Amygdala (tissue), 56 donors: Measurements from ENCODE around the gene LGALS1.
"Not testable (repeated sequence)": the region's sequence is repeated elsewhere in the genome, so short reads cannot be mapped to it uniquely, and the experiment has no call there.

Experiments used
- DNase-seq, 56 donors: peaks; one replicate each; lab custom pipeline; 2025; lab: John Stamatoyannopoulos, UW

The LGALS1 gene

DNA sequence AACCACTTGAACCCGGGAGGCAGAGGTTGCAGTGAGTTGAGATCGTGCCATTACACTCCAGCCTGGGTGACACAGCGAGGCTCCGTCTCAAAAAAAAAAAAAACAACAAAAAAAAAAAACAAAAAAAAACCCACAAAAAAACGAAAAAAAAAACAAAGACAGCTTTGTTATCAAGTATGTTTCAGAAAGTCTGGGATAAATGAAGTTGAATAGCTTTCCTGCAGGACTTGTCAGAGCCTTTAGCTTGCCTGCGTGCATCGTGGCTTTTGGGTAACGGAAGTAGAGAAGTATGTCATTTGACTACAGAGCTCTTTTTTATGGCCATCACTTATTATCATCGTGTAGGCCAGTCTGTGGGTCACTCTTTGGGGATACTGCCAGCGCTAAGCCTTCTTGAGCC, 36.1 kb downstream of the LGALS1 start:
- DNase-seq: no peak

DNA sequence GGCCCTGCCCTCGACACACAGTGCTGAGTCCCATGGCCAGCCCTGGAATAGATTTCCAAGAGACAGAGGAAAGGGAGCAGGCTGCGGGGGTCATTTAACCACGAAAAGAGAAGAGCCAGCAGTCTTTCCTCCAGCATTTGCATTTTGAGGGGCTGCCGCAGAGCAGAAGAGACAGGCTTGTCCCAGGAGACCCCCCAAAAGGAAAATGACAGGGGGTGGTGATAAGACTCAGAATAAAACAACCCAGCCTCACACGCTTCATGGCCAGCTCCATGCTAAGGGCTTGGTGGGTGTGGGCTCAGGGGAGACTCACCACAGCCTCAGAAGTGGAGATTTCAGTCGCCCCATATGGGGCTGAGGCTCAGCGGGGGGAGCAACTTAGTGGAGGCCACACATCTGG, 38.3 kb downstream of the LGALS1 start:
- no peak for DNase-seq

DNA sequence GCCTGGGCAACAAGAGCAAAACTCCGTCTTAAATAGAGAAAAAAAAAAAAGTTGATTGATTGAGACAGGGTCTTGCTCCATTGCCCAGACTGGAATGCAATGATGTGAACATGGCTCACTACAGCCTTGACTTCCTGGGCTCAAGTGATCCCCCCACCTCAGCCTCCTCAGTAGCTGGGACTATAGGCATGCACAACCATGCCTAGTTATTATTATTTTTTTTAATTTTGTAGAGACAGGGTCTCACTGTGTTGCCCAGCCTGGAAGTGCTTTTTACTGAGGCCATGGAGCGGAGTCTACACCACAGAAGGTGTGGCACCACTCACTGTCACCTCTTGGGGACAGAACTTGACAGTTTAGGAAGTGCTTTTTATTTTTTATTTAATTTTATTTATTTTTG, 39.2 kb downstream of the LGALS1 start:
- no peak for DNase-seq

DNA sequence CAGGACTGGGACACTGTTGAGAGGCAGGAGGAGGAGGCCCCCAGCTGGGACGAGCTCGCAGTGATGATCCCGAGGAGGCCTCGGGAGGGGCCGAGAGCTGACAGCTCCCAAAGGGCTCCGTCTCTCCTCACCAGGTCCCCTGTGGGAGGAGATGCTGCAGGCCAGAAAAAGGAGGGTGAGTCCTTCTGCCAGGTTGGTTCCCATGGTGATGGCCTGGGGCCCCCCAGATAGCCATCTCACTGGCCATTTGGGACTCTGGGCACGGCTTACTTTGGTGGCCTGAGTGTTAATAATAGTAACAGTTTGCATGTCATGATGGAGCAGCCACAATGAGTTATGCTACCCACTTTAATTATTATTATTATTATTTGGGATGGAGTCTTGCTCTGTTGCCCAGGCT, 40.3 kb downstream of the LGALS1 start:
- no peak for DNase-seq

DNA sequence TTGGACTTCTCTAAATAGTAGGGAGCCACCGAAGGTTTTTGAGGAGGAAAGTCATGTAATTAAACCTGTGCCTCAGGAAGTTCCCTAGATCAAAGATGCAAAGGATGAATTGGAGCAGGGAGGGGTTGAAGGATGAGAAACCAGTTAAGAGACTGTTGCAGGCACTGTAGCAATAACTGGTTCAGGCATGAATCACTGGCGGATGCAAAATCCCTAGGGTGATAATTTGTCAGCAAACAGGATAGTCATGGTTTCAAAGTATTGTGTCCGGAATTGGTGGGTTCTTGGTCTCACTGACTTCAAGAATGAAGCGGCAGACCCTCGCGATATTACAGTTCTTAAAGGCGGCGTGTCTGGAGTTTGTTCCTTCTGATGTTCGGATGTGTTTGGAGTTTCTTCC, 41.3 kb downstream of the LGALS1 start:
- DNase-seq: no peak

DNA sequence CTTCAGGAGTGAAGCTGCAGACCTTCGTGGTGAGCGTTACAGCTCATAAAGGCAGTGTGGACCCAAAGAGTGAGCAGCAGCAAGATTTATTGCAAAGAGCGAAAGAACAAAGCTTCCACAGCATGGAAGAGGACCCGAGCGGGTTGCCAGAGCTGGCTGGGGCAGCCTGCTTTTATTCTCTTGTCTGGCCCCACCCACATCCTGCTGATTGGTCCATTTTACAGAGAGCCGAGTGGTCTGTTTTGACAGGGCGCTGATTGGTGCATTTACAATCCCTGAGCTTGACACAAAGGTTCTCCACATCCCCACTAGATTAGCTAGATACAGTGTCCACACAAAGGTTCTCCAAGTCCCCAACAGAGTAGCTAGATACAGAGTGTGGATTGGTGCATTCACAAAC, 41.8 kb downstream of the LGALS1 start:
- not testable (repeated sequence) for DNase-seq

DNA sequence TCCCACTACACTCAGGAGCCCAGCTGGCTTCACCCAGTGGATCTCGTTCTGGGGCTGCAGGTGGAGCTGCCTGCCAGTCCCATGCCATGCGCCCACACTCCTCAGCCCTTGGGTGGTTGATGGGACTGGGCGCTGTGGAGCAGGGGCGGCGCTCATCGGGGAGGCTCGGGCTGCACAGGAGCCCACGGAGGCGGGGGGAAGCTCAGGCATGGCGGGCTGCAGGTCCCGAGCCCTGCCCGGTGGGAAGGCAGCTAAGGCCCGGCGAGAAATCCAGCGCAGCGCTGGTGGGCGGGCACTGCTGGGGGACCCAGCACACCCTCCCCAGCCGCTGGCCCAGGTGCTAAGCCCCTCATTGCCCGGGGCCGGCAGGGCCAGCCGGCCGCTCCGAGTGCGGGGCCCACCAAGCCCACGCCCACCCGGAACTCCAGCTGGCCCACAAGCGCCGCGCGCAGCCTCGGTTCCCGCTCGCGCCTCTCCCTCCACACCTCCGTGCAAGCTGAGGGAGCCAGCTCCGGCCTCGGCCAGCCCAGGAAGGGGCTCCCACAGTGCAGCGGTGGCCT, 42.4 kb downstream of the LGALS1 start:
- DNase-seq: not testable (repeated sequence)

DNA sequence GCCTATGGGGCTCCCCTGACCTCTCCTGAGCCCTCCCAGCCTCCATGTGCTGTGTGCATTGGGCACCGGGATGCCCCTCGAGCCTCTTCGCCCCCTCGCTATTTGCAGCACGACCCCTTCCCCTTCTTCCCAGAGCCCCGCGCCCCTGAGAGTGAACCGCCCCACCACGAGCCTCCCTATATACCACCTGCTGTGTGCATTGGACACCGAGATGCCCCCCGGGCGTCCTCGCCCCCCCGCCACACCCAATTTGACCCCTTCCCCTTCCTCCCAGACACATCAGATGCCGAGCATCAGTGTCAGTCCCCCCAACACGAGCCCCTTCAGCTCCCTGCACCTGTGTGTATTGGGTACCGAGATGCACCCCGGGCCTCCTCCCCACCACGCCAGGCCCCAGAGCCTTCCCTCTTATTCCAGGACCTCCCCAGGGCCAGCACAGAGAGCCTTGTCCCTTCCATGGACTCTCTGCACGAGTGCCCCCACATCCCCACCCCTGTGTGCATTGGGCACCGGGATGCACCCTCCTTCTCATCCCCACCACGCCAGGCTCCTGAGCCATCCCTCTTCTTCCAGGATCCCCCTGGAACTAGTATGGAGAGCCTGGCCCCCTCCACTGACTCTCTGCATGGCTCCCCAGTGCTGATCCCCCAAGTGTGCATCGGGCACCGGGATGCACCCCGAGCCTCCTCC, 50.3 kb downstream of the LGALS1 start:
- no peak for DNase-seq

DNA sequence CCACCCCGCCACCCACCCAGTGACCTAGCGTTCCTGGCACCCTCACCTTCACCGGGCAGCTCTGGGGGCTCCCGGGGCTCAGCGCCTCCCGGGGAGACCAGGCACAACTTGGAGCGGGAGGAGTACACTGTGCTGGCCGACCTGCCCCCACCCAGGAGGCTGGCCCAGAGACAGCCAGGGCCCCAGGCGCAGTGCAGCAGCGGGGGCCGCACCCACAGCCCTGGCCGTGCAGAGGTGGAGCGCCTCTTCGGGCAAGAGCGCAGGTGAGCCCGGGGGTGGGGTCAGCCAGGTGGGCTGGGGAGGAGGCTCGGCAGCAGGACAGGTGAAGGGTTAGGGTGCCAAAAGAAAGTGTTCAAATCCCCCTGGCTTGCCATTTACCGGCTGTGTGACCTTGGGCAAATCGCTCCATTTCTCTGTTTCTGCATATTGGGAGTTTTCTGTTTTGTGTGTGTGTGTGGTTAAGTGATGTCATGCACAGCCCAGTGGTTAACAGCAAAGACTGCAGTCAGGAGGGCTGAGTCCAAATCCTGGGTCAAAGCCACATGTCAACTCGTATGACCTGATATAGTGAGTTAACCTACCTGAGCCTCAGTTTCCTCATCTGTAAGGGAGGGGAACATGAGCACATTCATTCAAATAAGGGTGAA, 50.9 kb downstream of the LGALS1 start:
- no peak for DNase-seq

DNA sequence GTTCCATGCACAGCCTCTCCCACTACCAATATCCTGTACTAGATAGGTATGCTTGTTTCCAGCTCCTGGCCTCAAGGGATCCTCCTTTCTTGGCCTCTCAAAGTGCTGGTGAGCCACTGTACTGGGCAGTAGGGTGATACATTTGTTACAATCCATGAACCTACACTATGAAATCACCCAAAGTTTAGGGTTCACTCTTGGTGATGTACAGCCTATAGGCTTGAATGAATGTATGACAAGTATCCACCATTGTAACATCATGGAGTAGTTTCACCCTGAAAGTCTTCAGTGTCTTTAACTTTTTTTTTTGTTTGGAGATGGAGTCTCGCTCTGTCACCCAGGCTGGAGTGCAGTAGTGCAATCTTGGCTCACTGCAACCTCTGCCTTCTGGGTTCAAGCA, 53.2 kb downstream of the LGALS1 start:
- DNase-seq: no peak
